M059J (cell line): ENCODE results near the gene SLCO2B1. TPM values are rescaled to one million over a fixed set of nuclear protein-coding genes. Genes with fewer than 3 reads are reported as not detected.

Experiments
- DNase-seq: peaks from one replicate; pipeline ENCODE4 v3.0.0-alpha.2; 2012; ENCODE audit warnings: low read depth
- total RNA-seq: library from RNA; depleted of rRNA; stranded (reverse); fragments of >200 nt; shearing (Covaris generic); gene quantifications from 2 replicates; pipeline ENCODE4 v1.2.3, GENCODE V29; 2014

Gene SLCO2B1
- total RNA-seq, 1 experiment from 2014 or later, result 0.74 TPM

- DNase-seq, result no peak
These were observed 69.0 kb downstream of the SLCO2B1 start for GRCh38 chr11:75219869-75220268.

- peak; percentile 27 for DNase-seq
These were observed 73.2 kb downstream of the SLCO2B1 start for GRCh38 chr11:75223954-75224643.

GRCh38 chr11:75225794-75226193 lies 74.9 kb downstream of the SLCO2B1 start:
- DNase-seq, result no peak

- no peak for DNase-seq
These were observed 78.6 kb downstream of the SLCO2B1 start for GRCh38 chr11:75229466-75229865.

GRCh38 chr11:75230621-75231020 lies 79.7 kb downstream of the SLCO2B1 start:
- DNase-seq, result no peak

GRCh38 chr11:75233754-75234172 lies 82.9 kb downstream of the SLCO2B1 start:
- DNase-seq, result peak; percentile 62

- no peak for DNase-seq
These were observed 85.2 kb downstream of the SLCO2B1 start for GRCh38 chr11:75236062-75236461.

GRCh38 chr11:75237050-75237449 lies 86.1 kb downstream of the SLCO2B1 start:
- DNase-seq, result no peak

- DNase-seq, result no peak
These were observed 87.9 kb downstream of the SLCO2B1 start for GRCh38 chr11:75238595-75239440.

- DNase-seq, result no peak
These were observed 88.8 kb downstream of the SLCO2B1 start for GRCh38 chr11:75239531-75240290.

- DNase-seq, result no peak
These were observed 89.6 kb downstream of the SLCO2B1 start, which contains the start of gene TPBGL for GRCh38 chr11:75240311-75241035. TSS of gene TPBGL (plus strand) at chr11:75240774. CDS start at chr11:75241050, 276 bp downstream.

- peak; percentile 48 for DNase-seq
These were observed 90.4 kb downstream of the SLCO2B1 start for GRCh38 chr11:75241036-75241905.

- DNase-seq, result no peak
These were observed 91.2 kb downstream of the SLCO2B1 start for GRCh38 chr11:75241906-75242644.

- no peak for DNase-seq
These were observed 92.1 kb downstream of the SLCO2B1 start for GRCh38 chr11:75242722-75243600.

- DNase-seq, result no peak
These were observed 93.3 kb downstream of the SLCO2B1 start for GRCh38 chr11:75244052-75244814.

GRCh38 chr11:75245356-75246005 lies 94.6 kb downstream of the SLCO2B1 start:
- no peak for DNase-seq

GRCh38 chr11:75246006-75246670 lies 95.2 kb downstream of the SLCO2B1 start:
- DNase-seq, result no peak
